Keratinocyte (primary cell): ENCODE data around the gene MBD1.

Experiments
- EZH2 ChIP-seq: IDR thresholded peaks from one replicate; pipeline ENCODE4 v1.6.1; 2012; ENCODE audit warnings: inconsistent platforms, mild to moderate bottlenecking, low read length, moderate library complexity
- TF ChIP-seq, protein P1 (sequence below), 3 experiments: IDR thresholded peaks in 1 of 3; conservative IDR thresholded peaks in 1 of 3; optimal IDR thresholded peaks in 1 of 3; 2 replicates in 2 of 3; 3 replicates in 1 of 3; pipeline versions ENCODE3 to v1.5.1; 2011; ENCODE audit warnings: low read length in 3 of 3, mild to moderate bottlenecking in 3 of 3, moderate library complexity in 2 of 3, control low read depth in 1 of 3, inconsistent platforms in 1 of 3; ENCODE audit not compliant: insufficient read depth in 2 of 3; ENCODE audit errors: extremely low read depth in 1 of 3

DNA sequence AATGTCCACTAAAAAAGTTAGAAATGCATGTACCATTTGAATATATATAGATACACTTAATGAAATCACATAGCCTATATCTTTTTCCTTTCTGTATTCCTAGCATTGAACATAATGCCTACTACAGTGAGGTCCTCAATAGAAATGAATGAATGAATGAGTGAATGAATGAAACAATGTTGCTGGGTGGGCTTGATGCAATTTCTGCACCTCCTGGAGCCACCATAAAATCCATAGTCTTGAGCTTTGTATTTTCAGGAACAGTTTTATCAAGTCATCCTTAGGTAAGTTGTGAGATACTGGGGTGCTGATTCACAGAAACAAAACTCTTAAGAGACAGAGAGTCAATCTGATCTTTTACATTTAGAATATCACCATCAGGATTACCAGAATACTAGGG, 18.3 kb downstream of the MBD1 start:
- TF ChIP-seq, protein P1, sequence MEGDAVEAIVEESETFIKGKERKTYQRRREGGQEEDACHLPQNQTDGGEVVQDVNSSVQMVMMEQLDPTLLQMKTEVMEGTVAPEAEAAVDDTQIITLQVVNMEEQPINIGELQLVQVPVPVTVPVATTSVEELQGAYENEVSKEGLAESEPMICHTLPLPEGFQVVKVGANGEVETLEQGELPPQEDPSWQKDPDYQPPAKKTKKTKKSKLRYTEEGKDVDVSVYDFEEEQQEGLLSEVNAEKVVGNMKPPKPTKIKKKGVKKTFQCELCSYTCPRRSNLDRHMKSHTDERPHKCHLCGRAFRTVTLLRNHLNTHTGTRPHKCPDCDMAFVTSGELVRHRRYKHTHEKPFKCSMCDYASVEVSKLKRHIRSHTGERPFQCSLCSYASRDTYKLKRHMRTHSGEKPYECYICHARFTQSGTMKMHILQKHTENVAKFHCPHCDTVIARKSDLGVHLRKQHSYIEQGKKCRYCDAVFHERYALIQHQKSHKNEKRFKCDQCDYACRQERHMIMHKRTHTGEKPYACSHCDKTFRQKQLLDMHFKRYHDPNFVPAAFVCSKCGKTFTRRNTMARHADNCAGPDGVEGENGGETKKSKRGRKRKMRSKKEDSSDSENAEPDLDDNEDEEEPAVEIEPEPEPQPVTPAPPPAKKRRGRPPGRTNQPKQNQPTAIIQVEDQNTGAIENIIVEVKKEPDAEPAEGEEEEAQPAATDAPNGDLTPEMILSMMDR (optimal IDR thresholded peaks at IDR 0.05 in 1 of 3, IDR thresholded peaks at IDR 0.05 in 1 of 3, conservative IDR thresholded peaks at IDR 0.05 in 1 of 3; ENCODE audit: extremely low read depth in 1 of 3, insufficient read depth in 2 of 3, low read length in 3 of 3) = no peak
- no peak for TF ChIP-seq EZH2
